Choroid plexus epithelial cell (primary cell): ENCODE measurements around the gene CELF1.
"Not testable (repeated sequence)": the region's sequence is repeated elsewhere in the genome, so short reads cannot be mapped to it uniquely, and the experiment has no call there.

Source experiments
- DNase-seq: peaks from one replicate; pipeline ENCODE4 v3.0.0-alpha.2; 2010; ENCODE audit warnings: low read depth
- H3K4me3 ChIP-seq: 2 replicates; pipeline ENCODE4 v1.5.1; 2011; ENCODE audit warnings: low read depth, mild to moderate bottlenecking, control low read depth, low read length, moderate library complexity
- TF ChIP-seq, protein P1 (sequence below): conservative IDR thresholded peaks from 2 replicates; pipeline ENCODE4 v1.5.1; 2011; ENCODE audit warnings: low read depth, mild to moderate bottlenecking, control low read depth, inconsistent platforms, low read length, moderate library complexity

Gene CELF1

DNA sequence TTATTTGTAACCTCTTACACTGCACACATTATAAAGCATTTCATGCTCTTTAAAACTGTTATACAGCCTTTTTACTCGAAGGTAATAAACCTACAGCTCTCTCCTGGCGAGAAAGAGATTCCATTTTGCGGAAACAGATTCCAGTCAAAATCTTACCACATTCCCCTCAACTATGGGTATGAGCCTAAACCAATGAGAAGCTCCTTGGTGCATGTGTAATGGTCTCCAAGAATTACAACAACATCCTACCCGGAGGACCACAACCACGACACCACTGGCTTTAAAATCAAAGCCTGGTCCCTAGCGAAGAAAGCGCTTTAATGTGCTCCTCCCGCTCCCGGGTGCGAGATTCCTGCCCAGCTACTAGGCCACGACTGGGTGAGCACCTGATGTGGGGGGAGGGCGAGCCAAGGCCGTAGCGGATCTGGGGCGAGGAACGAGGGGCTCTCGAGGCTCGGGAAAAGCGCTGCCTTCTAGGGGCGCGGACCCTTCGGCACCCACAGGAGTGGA is 821 bp downstream of the CELF1 start:
- TF ChIP-seq, protein P1, sequence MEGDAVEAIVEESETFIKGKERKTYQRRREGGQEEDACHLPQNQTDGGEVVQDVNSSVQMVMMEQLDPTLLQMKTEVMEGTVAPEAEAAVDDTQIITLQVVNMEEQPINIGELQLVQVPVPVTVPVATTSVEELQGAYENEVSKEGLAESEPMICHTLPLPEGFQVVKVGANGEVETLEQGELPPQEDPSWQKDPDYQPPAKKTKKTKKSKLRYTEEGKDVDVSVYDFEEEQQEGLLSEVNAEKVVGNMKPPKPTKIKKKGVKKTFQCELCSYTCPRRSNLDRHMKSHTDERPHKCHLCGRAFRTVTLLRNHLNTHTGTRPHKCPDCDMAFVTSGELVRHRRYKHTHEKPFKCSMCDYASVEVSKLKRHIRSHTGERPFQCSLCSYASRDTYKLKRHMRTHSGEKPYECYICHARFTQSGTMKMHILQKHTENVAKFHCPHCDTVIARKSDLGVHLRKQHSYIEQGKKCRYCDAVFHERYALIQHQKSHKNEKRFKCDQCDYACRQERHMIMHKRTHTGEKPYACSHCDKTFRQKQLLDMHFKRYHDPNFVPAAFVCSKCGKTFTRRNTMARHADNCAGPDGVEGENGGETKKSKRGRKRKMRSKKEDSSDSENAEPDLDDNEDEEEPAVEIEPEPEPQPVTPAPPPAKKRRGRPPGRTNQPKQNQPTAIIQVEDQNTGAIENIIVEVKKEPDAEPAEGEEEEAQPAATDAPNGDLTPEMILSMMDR = no peak
- DNase-seq = peak; percentile 63

DNA sequence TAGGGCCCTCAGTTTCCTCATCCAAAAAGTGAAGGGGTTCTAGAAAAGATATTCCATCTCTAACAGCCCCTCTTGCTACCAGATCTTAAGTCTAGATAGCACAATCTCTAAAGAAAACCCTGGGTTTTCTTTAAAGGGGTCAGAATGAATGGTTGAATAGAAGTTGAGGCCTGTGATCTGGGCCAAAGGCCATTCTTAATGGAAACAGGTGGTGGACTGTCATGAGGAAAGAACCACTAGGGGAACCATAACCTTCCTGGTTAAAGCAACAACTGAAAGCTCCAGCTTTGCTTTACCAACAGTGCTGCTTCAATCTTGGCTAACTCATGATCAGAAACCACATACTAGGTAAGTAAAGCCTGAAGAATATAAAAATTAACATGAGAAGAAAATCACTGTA is 1.8 kb downstream of the CELF1 start:
- peak; percentile 64 for DNase-seq
- peak overlapping the region; percentile 97 for H3K4me3 ChIP-seq
- TF ChIP-seq, protein P1 = peak; percentile 55

More for the DNA sequence above, 821 bp downstream of the CELF1 start:
- peak overlapping the region; percentile 97 for H3K4me3 ChIP-seq

DNA sequence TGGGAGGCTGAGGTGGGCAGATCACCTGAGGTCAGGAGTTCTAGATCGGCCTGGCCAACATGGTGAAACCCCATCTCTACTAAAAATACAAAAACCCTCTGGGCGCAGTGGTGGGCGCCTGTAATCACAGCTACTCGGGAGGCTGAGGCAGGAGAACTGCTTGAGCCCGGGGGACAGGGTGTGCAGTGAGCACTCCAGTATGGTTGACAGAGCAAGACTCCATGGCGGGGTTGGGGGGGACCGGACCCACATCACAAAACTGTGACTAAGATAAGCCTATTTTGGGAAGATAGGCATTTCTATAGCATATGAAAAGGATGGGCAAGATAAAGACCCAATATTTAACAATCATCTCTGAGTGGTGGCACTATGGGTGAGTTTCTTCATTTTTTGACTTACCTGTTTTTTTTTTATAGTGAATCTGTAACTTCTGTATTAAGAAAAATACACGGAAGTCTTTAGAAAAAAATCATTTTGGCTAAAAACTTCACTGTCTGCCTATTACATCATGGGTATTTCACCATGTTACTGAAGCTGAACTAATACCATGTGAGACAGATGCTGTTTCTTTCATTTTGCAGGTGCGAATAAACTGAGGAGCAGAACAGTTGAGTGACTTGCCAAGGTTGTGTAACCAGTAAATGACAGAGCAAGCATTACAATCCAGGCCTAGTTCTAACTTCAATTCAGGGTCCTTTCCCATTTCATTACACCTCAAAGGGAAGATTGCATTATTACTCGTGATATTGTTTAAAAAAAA is 2.5 kb downstream of the CELF1 start:
- H3K4me3 ChIP-seq = no peak overlapping the region
- peak; percentile 51 for DNase-seq
- TF ChIP-seq, protein P1 = no peak

DNA sequence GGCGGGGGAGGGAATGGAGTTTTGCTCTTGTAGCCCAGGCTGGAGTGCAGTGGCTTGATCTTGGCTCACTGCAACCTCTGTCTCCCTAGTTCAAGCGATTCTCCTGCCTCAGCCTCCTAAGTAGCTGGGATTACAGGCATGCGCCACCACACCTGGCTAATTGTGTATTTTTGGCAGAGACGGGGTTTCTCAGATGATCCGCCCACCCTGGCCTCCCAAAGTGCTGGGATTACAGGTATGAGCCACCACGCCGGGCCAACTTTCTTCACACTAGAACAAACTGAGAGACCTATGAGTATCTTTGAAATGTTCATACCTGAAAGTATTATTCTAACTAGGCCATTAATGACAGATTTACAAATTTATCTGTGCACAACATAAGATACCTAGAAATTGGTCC is 6.7 kb downstream of the CELF1 start:
- H3K4me3 ChIP-seq, DNase-seq: not testable (repeated sequence)

DNA sequence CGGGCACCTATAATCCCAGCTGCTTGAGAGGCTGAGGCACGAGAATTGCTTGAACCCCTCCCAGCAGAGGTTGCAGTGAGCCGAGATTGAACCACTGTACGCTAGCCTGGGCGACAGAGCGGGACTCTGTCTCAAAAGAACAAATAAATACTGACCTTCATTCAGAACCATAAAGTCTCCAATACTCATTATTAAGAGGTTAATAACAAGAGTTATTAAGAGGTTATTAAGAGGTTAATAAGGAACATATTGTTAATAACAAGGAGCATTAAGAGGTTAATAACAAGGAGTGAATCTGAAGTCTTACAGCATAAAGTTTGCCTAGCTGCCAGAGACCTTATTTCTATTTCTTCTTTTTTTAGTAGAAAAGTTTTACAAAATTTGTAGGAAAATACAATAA is 7.6 kb downstream of the CELF1 start:
- TF ChIP-seq, protein P1 = no peak
- no peak for DNase-seq
- no peak overlapping the region for H3K4me3 ChIP-seq

DNA sequence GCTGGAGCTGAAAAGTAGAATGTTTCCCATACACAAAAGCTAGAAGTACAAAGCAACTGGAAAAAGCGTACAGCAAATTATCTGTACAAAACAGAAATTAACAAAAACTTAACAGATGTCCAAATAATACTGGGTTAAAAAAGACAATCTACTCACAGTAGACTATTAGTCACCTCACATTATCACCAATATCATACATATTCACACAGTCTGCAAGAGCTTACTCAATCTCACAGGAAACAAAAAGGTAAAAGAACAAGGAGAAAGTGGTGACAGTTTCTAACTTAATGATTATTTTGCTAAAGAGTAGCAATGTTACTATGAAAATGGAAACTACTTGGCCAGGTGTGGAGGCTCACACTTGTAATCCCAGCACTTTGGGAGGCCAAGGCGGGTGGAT is 11.9 kb downstream of the CELF1 start:
- TF ChIP-seq, protein P1 = no peak
- H3K4me3 ChIP-seq = no peak overlapping the region
- no peak for DNase-seq

DNA sequence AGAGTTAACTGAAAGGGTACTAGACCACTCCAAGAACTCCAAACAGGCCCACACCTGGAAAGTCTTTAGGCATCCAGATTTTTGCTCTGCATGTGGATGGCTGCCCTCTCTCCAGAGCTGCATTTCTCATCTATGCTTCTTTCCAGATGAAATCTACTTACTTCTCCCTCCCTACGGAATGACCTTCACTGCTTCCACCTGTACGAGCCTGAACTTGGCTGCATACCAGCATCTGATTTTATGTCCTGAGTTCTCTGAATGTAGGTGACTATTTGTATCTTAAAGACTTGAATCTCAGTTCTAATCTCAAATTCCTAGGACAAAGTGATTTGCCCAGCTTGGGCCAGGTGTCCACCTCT is 13.3 kb downstream of the CELF1 start:
- no peak for DNase-seq
- TF ChIP-seq, protein P1 = no peak
- no peak overlapping the region for H3K4me3 ChIP-seq
